ENCODE results near the gene RPL7A.

GRCh38 chr9:133359399-133360175 is 11.6 kb downstream of the RPL7A start:
- TF ChIP-seq CTCF (conservative IDR thresholded peaks at IDR 0.05) (no peak), ZFX (IDR thresholded peaks at IDR 0.05) (no peak)

Data from C4-2B (cell line).